GM12801 (cell line): Measurements from ENCODE around the gene SLFN12L.

Experiments used
- TF ChIP-seq, protein P1 (sequence below): IDR thresholded peaks from one replicate; pipeline ENCODE4 v1.5.1; 2011; ENCODE audit warnings: control low read depth; ENCODE audit not compliant: insufficient read length; ENCODE audit errors: extremely low read depth

Gene SLFN12L

DNA sequence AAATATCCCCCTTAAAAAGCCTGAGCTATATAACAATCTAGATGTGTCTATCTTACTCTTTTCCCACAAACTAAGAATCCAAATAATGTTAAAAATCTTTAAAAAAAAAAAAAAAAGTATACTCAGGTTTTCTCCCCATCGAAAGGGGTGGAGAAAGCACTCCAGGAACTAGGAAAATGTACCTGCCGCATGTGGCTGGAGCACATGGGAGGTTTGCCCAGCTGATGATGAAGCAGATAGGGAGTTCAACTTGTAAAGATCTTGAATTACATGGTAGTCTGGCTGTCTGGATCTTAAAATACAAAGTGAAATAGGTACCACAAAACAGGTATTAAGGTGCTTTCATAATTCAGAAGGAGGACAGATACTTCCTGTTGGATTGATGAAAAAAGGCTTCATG is 31.9 kb upstream of the SLFN12L start:
- TF ChIP-seq, protein P1, sequence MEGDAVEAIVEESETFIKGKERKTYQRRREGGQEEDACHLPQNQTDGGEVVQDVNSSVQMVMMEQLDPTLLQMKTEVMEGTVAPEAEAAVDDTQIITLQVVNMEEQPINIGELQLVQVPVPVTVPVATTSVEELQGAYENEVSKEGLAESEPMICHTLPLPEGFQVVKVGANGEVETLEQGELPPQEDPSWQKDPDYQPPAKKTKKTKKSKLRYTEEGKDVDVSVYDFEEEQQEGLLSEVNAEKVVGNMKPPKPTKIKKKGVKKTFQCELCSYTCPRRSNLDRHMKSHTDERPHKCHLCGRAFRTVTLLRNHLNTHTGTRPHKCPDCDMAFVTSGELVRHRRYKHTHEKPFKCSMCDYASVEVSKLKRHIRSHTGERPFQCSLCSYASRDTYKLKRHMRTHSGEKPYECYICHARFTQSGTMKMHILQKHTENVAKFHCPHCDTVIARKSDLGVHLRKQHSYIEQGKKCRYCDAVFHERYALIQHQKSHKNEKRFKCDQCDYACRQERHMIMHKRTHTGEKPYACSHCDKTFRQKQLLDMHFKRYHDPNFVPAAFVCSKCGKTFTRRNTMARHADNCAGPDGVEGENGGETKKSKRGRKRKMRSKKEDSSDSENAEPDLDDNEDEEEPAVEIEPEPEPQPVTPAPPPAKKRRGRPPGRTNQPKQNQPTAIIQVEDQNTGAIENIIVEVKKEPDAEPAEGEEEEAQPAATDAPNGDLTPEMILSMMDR: no peak

DNA sequence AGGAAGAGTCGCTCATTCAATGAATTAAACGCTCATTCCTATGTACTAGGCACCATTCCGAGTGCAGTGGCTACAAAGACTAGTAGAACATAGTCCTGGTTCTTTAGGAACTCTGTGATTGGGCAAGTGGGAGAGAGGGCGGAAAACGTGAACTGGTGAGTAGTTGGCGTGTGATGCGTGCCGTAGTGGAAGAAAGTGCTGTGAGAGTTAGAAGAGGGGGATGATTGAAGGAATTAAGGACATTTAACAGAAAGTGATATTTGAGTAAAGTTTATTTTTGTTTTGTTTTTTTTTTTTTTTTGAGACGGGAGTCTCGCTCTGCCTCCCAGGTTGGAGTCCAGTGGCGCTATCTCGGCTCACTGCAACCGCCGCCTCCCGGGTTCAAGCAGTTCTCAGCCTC is 31.1 kb upstream of the SLFN12L start:
- TF ChIP-seq, protein P1: no peak

DNA sequence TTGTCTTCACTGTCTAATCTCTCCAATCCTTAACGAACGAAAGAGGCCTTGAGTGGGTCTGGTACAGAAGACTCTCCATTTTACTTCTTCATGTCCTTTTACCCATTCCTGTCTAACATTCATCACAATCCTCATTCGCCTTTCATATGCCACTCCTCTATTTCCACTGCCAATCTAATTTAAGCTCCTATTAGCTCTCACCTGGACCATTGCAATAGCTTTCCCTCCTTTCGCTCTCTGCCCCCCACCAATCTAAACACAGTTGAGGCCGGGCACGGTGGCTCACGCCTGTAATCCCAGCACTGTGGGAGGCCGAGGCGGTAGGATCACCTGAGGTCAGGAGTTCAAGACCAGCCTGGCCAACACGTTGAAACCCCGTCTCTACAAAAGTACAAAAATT is 29.5 kb upstream of the SLFN12L start:
- TF ChIP-seq, protein P1: no peak

DNA sequence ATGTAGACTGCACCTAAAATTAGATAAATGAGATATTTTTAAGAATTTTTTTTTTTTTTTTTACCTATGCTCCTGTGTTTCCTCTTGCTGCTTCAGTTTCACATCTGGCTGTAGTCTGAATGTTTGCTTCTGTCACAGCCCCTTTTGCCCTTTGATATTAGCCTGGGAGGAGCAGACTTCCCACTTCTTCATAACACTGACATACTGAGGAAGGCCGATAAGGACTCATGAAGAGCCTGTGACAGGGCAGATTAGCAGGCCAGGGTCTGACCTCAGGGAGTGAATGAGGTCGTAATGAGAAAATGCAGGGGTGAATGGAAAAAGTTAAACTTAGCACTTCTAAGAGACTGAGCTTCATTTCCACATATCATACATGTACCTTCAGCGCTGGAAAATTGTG is 23.2 kb upstream of the SLFN12L start, which contains the start of gene SLFN14:
Gene SLFN14, minus strand, starts transcription at position 117 of the 400 bp plus-strand sequence. CDS start 2,757 bp downstream, outside the sequence.
- TF ChIP-seq, protein P1: no peak

DNA sequence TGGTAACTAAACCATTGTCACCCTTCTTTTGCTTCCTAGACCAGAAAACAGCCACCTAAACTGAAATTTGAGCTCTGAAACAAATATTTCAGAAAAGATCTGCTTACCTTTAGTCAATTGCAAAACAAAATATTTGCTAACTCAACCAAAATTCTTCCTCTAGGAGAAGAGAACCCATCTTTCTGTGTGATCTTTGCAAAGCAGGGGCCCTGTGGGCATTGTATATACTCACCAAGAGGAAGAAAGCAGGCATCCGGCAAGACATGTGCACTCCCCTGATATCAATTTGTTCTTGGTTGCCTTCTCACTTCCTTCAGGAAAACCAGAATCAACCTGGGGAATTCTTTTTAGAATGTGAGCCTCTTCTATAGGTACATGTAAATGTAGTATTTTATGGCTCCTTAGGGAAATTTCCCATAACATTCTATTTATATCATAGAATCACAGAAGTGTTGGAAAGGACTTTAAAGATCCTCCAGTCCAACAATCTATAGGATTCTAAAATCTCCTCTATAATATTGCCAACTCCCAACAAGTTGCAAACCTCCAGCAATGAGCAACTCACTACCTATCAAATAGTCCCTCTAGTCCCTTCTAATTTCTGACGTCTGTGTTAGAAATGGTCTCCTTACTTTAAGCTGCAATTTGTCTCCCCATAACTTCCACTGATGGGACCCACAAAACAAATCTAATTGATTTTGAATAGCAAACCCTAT is 22.2 kb upstream of the SLFN12L start:
- TF ChIP-seq, protein P1: no peak

DNA sequence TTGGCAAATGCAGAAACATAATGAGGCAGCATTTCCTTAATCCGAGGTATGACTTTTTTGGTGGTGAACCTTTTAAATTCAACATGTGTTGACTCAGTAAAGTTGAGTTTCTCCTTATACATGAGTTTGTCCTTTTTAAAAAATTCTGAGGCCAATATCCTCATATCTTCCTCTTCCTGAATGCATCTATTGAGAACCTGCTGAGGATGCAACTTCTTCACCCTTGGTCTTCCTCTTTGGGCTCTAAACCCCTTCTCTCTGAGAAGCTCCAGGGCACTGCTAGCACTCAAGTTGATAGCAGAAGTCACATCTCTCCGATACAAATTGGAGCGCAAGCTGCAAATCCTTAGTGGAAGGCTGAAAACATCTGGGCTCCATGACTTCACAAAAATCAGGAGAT is 19.9 kb upstream of the SLFN12L start:
- TF ChIP-seq, protein P1: no peak

DNA sequence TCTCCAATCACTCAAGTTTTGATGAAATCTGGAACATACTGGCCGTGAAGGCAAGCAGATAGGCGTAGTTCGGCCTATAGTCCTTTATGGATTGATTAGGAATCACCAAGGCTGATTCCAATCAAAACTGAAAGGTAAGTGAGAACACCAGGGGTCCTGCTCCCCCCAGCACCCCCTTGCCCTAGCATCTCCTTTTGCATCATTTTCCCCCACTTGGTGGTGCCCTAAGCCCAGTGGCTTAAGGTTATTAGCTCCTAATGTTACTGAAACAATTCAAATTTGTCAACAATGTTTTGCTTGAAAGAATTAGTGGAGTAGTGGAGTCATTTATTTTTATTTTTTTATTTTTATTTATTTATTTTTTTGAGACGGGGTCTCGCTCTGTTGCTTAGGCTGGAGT is 18.2 kb upstream of the SLFN12L start:
- TF ChIP-seq, protein P1: no peak

DNA sequence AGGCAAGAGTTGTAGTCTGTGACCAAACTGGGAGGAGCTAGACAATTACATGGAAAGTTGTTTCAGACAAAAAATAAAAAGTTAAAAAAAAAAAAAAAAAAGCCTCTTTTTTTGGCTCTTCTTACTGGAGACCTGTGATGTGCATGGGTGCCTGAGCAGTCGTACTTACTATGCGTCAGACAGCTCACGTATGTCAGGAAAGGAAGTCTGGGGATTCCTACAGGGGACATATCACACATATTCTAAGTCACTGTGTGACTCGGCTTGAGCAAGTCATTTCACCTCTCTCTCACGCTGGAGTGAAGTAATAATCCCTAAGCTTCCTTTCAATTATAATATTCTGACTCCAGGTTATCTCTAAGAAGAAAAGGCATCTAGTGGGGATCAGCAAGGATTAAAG is 17.2 kb upstream of the SLFN12L start:
- TF ChIP-seq, protein P1: no peak
